ENCODE data around the gene TMEM9. TPM values are rescaled to one million over a fixed set of nuclear protein-coding genes. Genes with fewer than 3 reads are reported as not detected.

TMEM9 gene
- 84.6 to 87.4 TPM (median 85.0 TPM) in 5 replicates for total RNA-seq (2022; extraction: Qiagen RNA extraction; ENCODE audit: low read depth)

DNA sequence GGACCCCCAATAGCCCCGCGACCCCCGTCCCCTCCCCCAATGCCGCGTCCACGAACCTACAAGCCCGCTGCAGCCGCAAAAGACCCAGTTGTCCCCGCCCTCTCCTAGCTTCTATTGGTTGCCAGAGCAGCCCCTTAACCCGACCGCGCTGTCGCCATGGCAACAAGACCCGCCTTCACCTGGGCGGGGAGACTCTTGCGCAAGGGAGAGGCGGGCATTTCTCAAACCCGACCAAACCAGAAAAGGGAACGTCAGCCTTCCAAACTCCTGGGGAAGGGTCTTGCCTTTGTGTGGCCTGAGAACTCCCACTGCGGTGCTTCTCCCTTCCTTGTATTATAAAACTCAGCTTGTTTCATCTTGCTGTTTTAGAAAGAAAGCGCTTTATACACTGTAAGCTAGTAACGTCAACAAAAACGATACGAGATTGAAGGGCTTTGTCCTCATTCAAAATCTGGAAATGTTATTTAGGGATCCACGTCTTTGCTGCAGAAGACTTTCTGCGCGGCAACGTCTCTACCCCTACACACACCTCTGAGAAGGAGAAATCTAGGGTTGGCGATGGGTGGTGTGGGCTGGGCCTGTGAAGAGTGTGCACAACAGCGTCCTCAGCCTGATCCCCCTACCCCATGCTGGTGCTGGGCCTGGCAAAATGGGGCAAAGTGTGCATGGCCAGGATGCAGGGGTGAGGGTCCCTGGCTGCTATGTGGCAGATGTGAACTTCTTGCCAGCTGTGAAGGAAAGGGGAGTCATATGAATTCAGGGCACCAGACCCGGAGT, at the start of gene TMEM9:
Gene TMEM9, minus strand, starts transcription at position 86 of the 777 bp plus-strand sequence. CDS start 551 bp downstream, outside the sequence.

DNA sequence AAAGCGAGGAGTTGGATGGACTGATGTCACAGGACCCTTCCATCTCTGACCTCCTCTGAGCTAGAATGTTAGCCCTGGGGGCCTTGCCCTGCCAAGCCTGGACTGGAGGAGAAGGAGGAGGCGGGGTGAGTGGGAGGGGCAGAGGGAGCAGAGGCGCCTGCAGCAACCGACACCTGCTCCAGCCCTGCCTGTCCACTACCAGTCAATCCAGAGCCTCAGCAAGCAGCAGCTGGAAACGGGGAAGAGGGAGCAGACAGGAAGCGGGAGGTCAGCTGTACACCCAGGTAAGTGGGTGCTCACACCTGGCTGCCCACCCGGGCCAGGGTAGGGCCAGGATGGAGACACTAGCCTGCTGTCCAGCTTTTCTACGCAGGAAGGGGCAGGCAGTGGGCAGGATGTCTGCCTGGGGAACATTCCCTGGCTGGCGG, 36.4 kb upstream of the TMEM9 start, which contains the start of gene IGFN1:
Gene IGFN1, plus strand, starts transcription at position 201 of the 428 bp plus-strand sequence. CDS start 2,470 bp downstream, outside the sequence.

DNA sequence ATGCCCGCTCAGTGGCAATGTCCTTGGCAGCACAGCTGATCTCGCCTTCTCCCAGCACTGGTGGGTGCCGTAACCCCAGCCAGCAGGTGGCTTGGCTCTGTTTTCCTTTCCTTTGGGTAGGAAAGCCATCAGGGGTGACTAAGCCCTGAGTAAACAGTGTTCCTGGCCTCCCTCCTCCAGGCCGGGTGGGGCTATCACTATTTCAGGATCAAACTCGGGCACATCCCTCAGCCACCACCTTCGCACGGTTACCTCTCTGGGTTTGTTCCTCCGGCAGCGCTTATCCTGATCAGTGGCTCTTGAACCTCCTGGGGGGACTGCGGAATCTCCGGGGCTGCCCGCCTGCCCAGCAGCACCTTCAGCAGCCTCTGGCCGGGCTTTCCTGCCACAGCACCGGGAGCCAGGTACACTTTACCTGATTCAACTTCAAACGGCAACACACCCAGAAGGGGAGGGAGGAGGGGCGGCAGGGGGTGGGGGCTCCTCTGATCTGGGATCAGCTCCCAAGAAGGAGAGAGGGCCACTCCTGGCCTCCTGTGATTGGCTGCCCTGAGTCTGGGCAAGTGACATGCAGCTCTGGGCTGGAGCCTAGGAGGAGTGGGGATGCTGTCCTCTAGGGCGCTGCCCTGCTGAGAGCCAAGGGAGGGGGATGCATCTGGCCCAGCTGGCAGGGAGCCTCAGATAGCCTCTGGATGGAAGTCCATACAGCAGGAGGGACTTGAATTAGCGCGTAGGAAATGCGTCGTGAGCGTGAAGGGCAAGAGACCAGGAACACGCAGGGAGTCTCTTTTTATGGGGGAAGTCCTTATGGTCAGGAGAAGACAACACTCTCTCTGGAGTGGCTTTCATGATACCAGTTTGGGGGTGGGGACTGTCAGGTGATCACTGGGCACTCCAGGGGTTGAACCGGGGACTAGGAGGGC, 27.2 kb downstream of the TMEM9 start, which contains the start of gene ASCL5:
Gene ASCL5, minus strand, starts transcription at position 353 of the 923 bp plus-strand sequence. CDS start 11,812 bp downstream, outside the sequence.

DNA sequence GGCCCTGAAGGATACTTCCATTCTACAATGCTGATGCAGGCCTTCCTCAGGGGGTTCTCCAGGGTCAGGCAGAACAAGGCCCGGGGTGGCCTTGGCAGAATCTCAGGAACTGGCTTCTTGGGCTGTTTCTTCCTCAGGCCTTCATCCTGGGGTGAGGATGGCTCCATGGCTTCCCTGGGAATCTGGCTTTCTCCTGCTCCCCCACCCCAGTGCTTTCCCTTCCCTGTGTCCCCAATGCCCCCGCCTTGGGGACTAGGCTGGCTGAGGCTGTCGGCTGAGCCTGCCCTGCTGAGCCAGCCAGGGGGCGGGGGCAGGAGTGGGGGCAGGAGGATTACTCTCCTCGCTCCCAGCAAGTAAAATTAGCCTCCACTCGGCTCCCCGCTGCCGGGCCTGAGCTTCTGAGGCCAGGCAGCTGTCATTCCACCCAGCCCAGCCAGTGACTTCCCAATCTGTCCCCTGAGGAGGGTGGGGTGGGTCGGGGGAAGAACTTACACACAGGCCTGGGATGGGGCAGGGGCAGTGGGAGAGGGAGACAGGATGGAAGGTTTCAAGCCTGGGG, 42.0 kb downstream of the TMEM9 start, which contains the start of gene CACNA1S:
Gene CACNA1S, minus strand, starts transcription at position 254 of the 559 bp plus-strand sequence. Its CDS starts 87 bp downstream, at position 167.

Other genes starting within 250 kb of the TMEM9 start
- gene KIF21B, start 130.8 kb downstream of the TMEM9 start, total RNA-seq (2022; extraction: Qiagen RNA extraction; ENCODE audit: low read depth) = 2.1 to 3.7 TPM (median 3.6 TPM) in 5 replicates
- 0.01 TPM in 1 of 5 replicates, not detected in the others for gene CACNA1S, start 42.0 kb downstream of the TMEM9 start, total RNA-seq (2022; extraction: Qiagen RNA extraction; ENCODE audit: low read depth)
- gene ASCL5, start 27.3 kb downstream of the TMEM9 start, total RNA-seq (2022; extraction: Qiagen RNA extraction; ENCODE audit: low read depth) = 0.09 to 0.22 TPM (median 0.14 TPM) in 4 of 5 replicates, not detected in the other
- 0.85 to 1.5 TPM (median 1.1 TPM) in 5 replicates for gene IGFN1, start 36.4 kb upstream of the TMEM9 start, total RNA-seq (2022; extraction: Qiagen RNA extraction; ENCODE audit: low read depth)
- 0.03 to 0.11 TPM in 2 of 5 replicates, not detected in the others for gene PKP1, start 129.0 kb upstream of the TMEM9 start, total RNA-seq (2022; extraction: Qiagen RNA extraction; ENCODE audit: low read depth)
- 0.13 to 0.34 TPM in 2 of 5 replicates, not detected in the others for gene TNNT2, start 223.2 kb upstream of the TMEM9 start, total RNA-seq (2022; extraction: Qiagen RNA extraction; ENCODE audit: low read depth)
- gene LAD1, start 244.8 kb upstream of the TMEM9 start, total RNA-seq (2022; extraction: Qiagen RNA extraction; ENCODE audit: low read depth) = 0.55 to 1.1 TPM (median 0.66 TPM) in 5 replicates

Data from A549 treated with DMSO at 1 μM for 4 hours (cell line).